ENCODE results near the gene ADRA1B. TPM values are rescaled to one million over a fixed set of nuclear protein-coding genes. Genes with fewer than 3 reads are reported as not detected.

Gene ADRA1B
- polyA plus RNA-seq, 3 donors, result not detected

DNA sequence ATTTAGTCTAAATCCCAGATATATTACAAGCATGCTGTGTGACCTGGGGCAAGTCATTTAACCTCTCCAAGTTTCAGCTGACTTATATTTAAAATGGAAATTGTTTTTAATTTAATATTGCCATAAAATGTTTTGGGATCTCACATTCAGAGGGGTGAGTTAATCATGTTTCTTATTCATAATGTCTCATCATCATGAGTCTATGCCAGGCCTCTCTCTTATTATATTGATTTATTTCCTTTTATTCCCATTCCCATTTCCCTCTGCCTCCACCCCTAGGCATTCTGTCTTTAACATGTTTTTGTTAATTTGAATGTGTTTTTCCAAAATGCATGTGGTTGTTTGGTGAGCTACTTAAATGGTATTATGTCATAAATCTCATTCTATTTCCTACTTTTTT is 53.7 kb downstream of the ADRA1B start:
- peaks cover 5% of the 10 kb centered on the region in 2 donors for H3K4me1 ChIP-seq (ENCODE audit: control insufficient read depth in 1 of 2, insufficient read depth in 2 of 2, low read length in 2 of 2)
- Mint-ChIP-seq H3K4me1 (peaks cover 9% of the 10 kb centered on the region), H3K4me3 (peak overlapping the region in 1 of 2 donors; percentile 68), H3K9me3 (peaks cover 0 to 12% (median 6%) of the 10 kb centered on the region in 7 donors), H3K36me3 (peaks cover 0 to 6% of the 10 kb centered on the region in 2 donors), H3K27me3 (ENCODE audit: low read depth in 3 of 3) (peaks cover 57 to 69% (median 63%) of the 10 kb centered on the region in 3 donors), H3K27ac (no peak overlapping the region)
- H3K9me3 ChIP-seq (replicated peaks in 1 of 2; ENCODE audit: control insufficient read depth in 1 of 2, insufficient read depth in 1 of 2, low read length in 2 of 2), result peaks cover 0 to 14% of the 10 kb centered on the region in 2 donors
- no peak for DNase-seq
- no peak overlapping the region for H3K4me2 ChIP-seq (replicated peaks; ENCODE audit: extremely low read depth, low read length, poor library complexity, severe bottlenecking)
- peaks cover 55 to 60% of the 10 kb centered on the region in 2 donors for H3K27me3 ChIP-seq (ENCODE audit: control insufficient read depth in 2 of 2, insufficient read depth in 2 of 2, low read length in 2 of 2)
- H3K36me3 ChIP-seq (replicated peaks in 1 of 2; ENCODE audit: control insufficient read depth in 1 of 2, insufficient read depth in 2 of 2, low read length in 2 of 2), result no peaks in the 10 kb centered on the region
- no peak overlapping the region for H3K4me3 ChIP-seq (replicated peaks in 1 of 3; ENCODE audit: low read depth in 2 of 3, low read length in 3 of 3)
- no peak overlapping the region for H3K27ac ChIP-seq (ENCODE audit: low read depth in 1 of 2, low read length in 2 of 2)
- no peak overlapping the region for H2AFZ ChIP-seq (ENCODE audit: insufficient read depth, low read depth, low read length, poor library complexity, severe bottlenecking)
- intact Hi-C loops (cut with micrococcal nuclease), result no loop called here
- no peak overlapping the region for H3K9ac ChIP-seq (ENCODE audit: insufficient read depth, low read length, poor library complexity, severe bottlenecking)
- H3K79me2 ChIP-seq (ENCODE audit: insufficient read depth, low read length), result no peaks in the 10 kb centered on the region
- H4K20me1 ChIP-seq (ENCODE audit: insufficient read depth, low read length), result no peaks in the 10 kb centered on the region
- TF ChIP-seq, protein P1, sequence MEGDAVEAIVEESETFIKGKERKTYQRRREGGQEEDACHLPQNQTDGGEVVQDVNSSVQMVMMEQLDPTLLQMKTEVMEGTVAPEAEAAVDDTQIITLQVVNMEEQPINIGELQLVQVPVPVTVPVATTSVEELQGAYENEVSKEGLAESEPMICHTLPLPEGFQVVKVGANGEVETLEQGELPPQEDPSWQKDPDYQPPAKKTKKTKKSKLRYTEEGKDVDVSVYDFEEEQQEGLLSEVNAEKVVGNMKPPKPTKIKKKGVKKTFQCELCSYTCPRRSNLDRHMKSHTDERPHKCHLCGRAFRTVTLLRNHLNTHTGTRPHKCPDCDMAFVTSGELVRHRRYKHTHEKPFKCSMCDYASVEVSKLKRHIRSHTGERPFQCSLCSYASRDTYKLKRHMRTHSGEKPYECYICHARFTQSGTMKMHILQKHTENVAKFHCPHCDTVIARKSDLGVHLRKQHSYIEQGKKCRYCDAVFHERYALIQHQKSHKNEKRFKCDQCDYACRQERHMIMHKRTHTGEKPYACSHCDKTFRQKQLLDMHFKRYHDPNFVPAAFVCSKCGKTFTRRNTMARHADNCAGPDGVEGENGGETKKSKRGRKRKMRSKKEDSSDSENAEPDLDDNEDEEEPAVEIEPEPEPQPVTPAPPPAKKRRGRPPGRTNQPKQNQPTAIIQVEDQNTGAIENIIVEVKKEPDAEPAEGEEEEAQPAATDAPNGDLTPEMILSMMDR (IDR thresholded peaks at IDR 0.05), result no peak

DNA sequence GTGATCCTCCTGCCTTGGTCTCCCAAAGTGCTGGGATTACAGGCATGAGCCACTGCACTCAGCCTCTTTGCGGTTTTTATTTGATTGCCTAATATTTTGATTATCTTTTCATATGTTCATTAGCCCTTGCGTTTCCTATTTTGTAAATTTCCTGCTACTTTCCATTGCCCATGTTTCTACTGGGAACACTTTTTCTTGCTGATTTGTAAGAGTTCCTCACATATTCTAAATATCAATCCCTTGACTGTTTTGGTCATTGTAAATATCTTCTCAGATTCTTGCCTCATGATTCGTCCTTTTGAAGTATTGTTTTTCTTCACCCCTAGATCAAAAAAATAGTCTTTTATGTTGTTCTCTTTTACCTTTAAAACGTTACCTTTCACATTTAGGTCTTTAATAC is 54.8 kb downstream of the ADRA1B start:
- Histone ChIP-seq H3K9me3 (replicated peaks in 1 of 2; ENCODE audit: control insufficient read depth in 1 of 2, insufficient read depth in 1 of 2, low read length in 2 of 2) (peaks cover 0 to 14% of the 10 kb centered on the region in 2 donors), H3K4me2 (replicated peaks; ENCODE audit: extremely low read depth, low read length, poor library complexity, severe bottlenecking) (no peak overlapping the region), H3K27me3 (ENCODE audit: control insufficient read depth in 2 of 2, insufficient read depth in 2 of 2, low read length in 2 of 2) (peaks cover 59 to 68% of the 10 kb centered on the region in 2 donors), H3K9ac (ENCODE audit: insufficient read depth, low read length, poor library complexity, severe bottlenecking) (no peak overlapping the region), H4K20me1 (ENCODE audit: insufficient read depth, low read length) (no peaks in the 10 kb centered on the region), H3K27ac (ENCODE audit: low read depth in 1 of 2, low read length in 2 of 2) (no peak overlapping the region), H3K79me2 (ENCODE audit: insufficient read depth, low read length) (no peaks in the 10 kb centered on the region), H3K4me1 (ENCODE audit: control insufficient read depth in 1 of 2, insufficient read depth in 2 of 2, low read length in 2 of 2) (peaks cover 5% of the 10 kb centered on the region in 2 donors), H2AFZ (ENCODE audit: insufficient read depth, low read depth, low read length, poor library complexity, severe bottlenecking) (no peak overlapping the region), H3K36me3 (replicated peaks in 1 of 2; ENCODE audit: control insufficient read depth in 1 of 2, insufficient read depth in 2 of 2, low read length in 2 of 2) (no peaks in the 10 kb centered on the region), H3K4me3 (replicated peaks in 1 of 3; ENCODE audit: low read depth in 2 of 3, low read length in 3 of 3) (no peak overlapping the region)
- 100% methylated on average over 1 of the region's 4 CpGs for WGBS (ENCODE audit: insufficient coverage)
- DNase-seq, result no peak
- peak overlapping the region in 1 of 2 donors; percentile 68 for H3K4me3 Mint-ChIP-seq
- H3K27me3 Mint-ChIP-seq (ENCODE audit: low read depth in 3 of 3), result peaks cover 57 to 66% (median 63%) of the 10 kb centered on the region in 3 donors
- H3K4me1 Mint-ChIP-seq, result peaks cover 9% of the 10 kb centered on the region
- peaks cover 0 to 6% of the 10 kb centered on the region in 2 donors for H3K36me3 Mint-ChIP-seq
- H3K27ac Mint-ChIP-seq, result no peak overlapping the region
- intact Hi-C loops (cut with micrococcal nuclease), result no loop called here
- TF ChIP-seq, protein P1 (IDR thresholded peaks at IDR 0.05), result no peak
- peaks cover 0 to 12% (median 6%) of the 10 kb centered on the region in 7 donors for H3K9me3 Mint-ChIP-seq
